Thyroid gland (tissue), 4 donors: ENCODE results near the gene L1CAM. TPM values are rescaled to one million over a fixed set of nuclear protein-coding genes. Genes with fewer than 3 reads are reported as not detected.

ENCODE experiments used
- DNase-seq, 2 donors: peaks; one replicate each; pipeline ENCODE4 v3.0.0-alpha.2; 2019
- H3K27ac ChIP-seq, 3 donors: fragments of 200-600 bp; sonication (generic); 1 replicate in 2 of 3; 2 replicates in 1 of 3; pipeline ENCODE4 v1.5.1; 2016 to 2019; ENCODE audit warnings: mild to moderate bottlenecking in 1 of 3, moderate library complexity in 1 of 3
- H3K27me3 ChIP-seq: fragments of 200-600 bp; sonication (generic); one replicate; pipeline ENCODE4 v1.5.1; 2019
- H3K36me3 ChIP-seq, 2 donors: fragments of 200-600 bp; sonication (generic); one replicate each; pipeline ENCODE4 v1.5.1; 2016 to 2019
- H3K4me1 ChIP-seq, 2 donors: fragments of 200-600 bp; sonication (generic); one replicate each; pipeline ENCODE4 v1.5.1; 2017 to 2019
- H3K4me3 ChIP-seq, 3 donors: fragments of 200-600 bp; sonication (generic); replicated peaks in 1 of 3; 1 replicate in 2 of 3; 2 replicates in 1 of 3; pipeline ENCODE4 v1.5.1; 2016; ENCODE audit warnings: mild to moderate bottlenecking in 1 of 3
- H3K9me3 ChIP-seq: fragments of 200-600 bp; sonication (generic); one replicate; pipeline ENCODE4 v1.5.1; 2017
- CTCF ChIP-seq, 6 experiments: fragments of 200-600 bp in 3 of 6; fragments of 450-650 bp in 3 of 6; sonication (generic) in 3 of 6; IDR thresholded peaks; one replicate each; pipeline ENCODE4 v1.5.1; 2016 to 2019; ENCODE audit warnings: antibody characterized with exemption in 6 of 6, mild to moderate bottlenecking in 2 of 6, inconsistent platforms in 1 of 6, moderate library complexity in 1 of 6
- POLR2A ChIP-seq, 2 donors: fragments of 450-650 bp; IDR thresholded peaks; one replicate each; pipeline ENCODE4 v1.6.1; 2017; ENCODE audit warnings: antibody characterized with exemption in 2 of 2, mild to moderate bottlenecking in 2 of 2, moderate library complexity in 1 of 2
- WGBS, 2 donors: methylation state at CpG; one replicate each; pipeline ENCODE4 v1.1.5; 2017; 5-methylcytosine and 5-hydroxymethylcytosine counted together
- intact Hi-C: fragments of 100-400 bp; cut with DNase I; formaldehyde crosslinking; loops from one replicate; pipeline ENCODE4 v1.15.1; 2023
- total RNA-seq, 4 donors: library from RNA; depleted of rRNA; stranded (reverse); fragments of >200 nt; gene quantifications; one replicate each; pipeline ENCODE4 v1.2.3, GENCODE V29; 2016

L1CAM gene
- total RNA-seq, 4 donors from 2014 or later: 0.45 to 2.2 (median 0.75) TPM

GRCh38 chrX:153816831-153817690, 68.9 kb downstream of the L1CAM start:
- H3K27ac ChIP-seq: no peak overlapping the region
- TF ChIP-seq CTCF (IDR thresholded peaks at IDR 0.05) (no peak), POLR2A (IDR thresholded peaks at IDR 0.05) (no peak)
- DNase-seq: no peak
- no peaks in the 10 kb centered on the region for H3K9me3 ChIP-seq
- no peaks in the 10 kb centered on the region for H3K4me1 ChIP-seq
- H3K36me3 ChIP-seq: no peaks in the 10 kb centered on the region
- intact Hi-C loops: no loop called here
- 43 to 49% methylated on average over 20 to 25 of the region's 25 CpGs for WGBS, 2 donors
- no peak overlapping the region for H3K4me3 ChIP-seq
- no peaks in the 10 kb centered on the region for H3K27me3 ChIP-seq

DNA sequence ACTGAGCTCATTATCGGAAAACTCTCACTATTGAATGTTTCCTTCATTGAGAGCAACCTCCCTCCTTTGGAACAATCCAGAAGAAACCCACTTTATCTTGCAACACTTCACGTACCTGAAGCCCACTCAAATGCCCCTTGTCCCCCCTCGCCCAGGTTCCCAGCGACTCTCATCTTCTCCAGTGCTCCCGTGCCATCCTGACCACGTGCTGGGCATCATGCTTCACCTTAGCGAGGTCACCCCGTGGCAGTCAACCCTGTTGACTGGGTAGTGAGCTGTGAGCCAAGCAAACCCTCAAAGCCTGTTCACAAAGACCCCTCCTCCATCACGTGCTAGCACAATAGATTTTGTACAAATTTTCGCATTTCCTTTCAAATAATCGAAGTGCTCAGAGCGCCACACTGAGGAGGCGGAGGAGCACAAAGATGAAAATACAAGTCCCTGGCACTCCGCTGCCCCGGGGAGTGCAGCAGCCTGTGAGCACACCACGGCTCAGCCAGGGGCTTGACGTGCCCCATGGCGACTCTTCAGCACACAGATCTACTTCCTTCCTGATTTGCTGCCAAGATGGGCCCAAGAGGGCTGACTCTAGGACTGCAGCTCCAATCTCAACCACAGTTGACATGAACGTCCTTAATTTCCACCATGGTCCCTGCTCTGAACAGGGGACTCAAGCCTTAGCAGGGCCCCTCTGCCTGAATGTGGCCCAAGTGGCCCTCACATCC, 71.2 kb downstream of the L1CAM start:
- Histone ChIP-seq H3K9me3 (no peaks in the 10 kb centered on the region), H3K4me1 (no peaks in the 10 kb centered on the region), H3K27ac (no peak overlapping the region), H3K36me3 (no peaks in the 10 kb centered on the region), H3K27me3 (no peaks in the 10 kb centered on the region), H3K4me3 (no peak overlapping the region)
- no peak for DNase-seq
- no peak for TF ChIP-seq CTCF (IDR thresholded peaks at IDR 0.05)
- no peak for TF ChIP-seq POLR2A (IDR thresholded peaks at IDR 0.05)
- 56 to 61% methylated on average over 9 to 19 of the region's 19 CpGs for WGBS, 2 donors
- intact Hi-C loops: no loop called here

- no peak for DNase-seq
- Histone ChIP-seq H3K27ac (no peak overlapping the region), H3K4me1 (no peaks in the 10 kb centered on the region), H3K4me3 (no peak overlapping the region), H3K27me3 (no peaks in the 10 kb centered on the region), H3K9me3 (no peaks in the 10 kb centered on the region), H3K36me3 (no peaks in the 10 kb centered on the region)
- intact Hi-C loops: no loop called here
- TF ChIP-seq CTCF (IDR thresholded peaks at IDR 0.05) (no peak), POLR2A (IDR thresholded peaks at IDR 0.05) (no peak)
- WGBS, 2 donors: 93 to 98% methylated on average over 5 of the region's 5 CpGs
These were observed 72.8 kb downstream of the L1CAM start for GRCh38 chrX:153813161-153813560.

DNA sequence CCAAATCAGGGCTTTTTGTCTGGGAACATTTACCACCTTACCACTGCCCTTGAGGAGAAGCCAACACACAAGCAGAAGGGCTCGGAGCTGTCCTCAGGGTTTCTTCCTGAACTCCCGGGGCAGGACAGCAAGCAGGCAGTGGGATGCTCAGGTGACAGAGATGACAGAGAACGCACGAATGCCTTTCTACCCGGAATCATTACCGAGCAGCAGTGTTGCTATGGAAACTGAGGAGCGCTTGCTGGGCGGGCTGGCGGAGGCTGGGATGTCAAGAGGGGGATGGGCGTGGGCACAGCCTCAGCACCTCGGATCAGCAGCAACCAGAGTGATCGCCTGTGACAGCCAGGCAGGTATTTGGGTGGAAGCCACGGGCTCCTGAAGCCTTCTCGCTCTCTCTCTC, 73.8 kb downstream of the L1CAM start:
- no peak for TF ChIP-seq CTCF (IDR thresholded peaks at IDR 0.05)
- no peak for TF ChIP-seq POLR2A (IDR thresholded peaks at IDR 0.05)
- DNase-seq: no peak
- 38% methylated on average over 10 of the region's 14 CpGs; no CpG with 5 or more reads in 1 of the 2 donors for WGBS, 2 donors
- Histone ChIP-seq H3K27me3 (no peaks in the 10 kb centered on the region), H3K4me1 (no peaks in the 10 kb centered on the region), H3K27ac (no peak overlapping the region), H3K9me3 (no peaks in the 10 kb centered on the region), H3K4me3 (no peak overlapping the region), H3K36me3 (no peaks in the 10 kb centered on the region)
- intact Hi-C loops: no loop called here

Other genes starting within 250 kb of the L1CAM start
- gene DUSP9, start 239.0 kb downstream of the L1CAM start, total RNA-seq: not detected
- gene PNCK, start 212.4 kb downstream of the L1CAM start, total RNA-seq: under 1 TPM in 1 of 4 donors, not detected in 3; 0.83 TPM
- gene SLC6A8, start 198.2 kb downstream of the L1CAM start, total RNA-seq: 1 to 10 TPM; 4.0 to 8.0 (median 6.1) TPM
- 100 to 1,000 TPM; 170 to 228 (median 185) TPM for gene BCAP31, start 161.8 kb downstream of the L1CAM start, total RNA-seq
- 10 to 100 TPM in 1 of 4 donors, 1 to 10 TPM in 3; 7.0 to 11.8 (median 8.9) TPM for gene ABCD1, start 161.3 kb downstream of the L1CAM start, total RNA-seq
- gene PLXNB3, start 121.9 kb downstream of the L1CAM start, total RNA-seq: 1 to 10 TPM in 3 of 4 donors, under 1 TPM in 1; 0.67 to 2.0 (median 1.1) TPM
- under 1 TPM in 1 of 4 donors, not detected in 3; 0.22 TPM for gene SRPK3, start 105.1 kb downstream of the L1CAM start, total RNA-seq
- gene IDH3G, start 91.8 kb downstream of the L1CAM start, total RNA-seq: 100 to 1,000 TPM in 3 of 4 donors, 10 to 100 TPM in 1; 77.7 to 148 (median 115) TPM
- 100 to 1,000 TPM; 177 to 359 (median 279) TPM for gene SSR4, start 91.5 kb downstream of the L1CAM start, total RNA-seq
- 1 to 10 TPM; 3.2 to 7.0 (median 4.5) TPM for gene PDZD4, start 55.6 kb downstream of the L1CAM start, total RNA-seq
- 1 to 10 TPM in 3 of 4 donors, not detected in 1; 1.1 to 2.8 (median 2.6) TPM for gene AVPR2, start 18.5 kb upstream of the L1CAM start, total RNA-seq
- 10 to 100 TPM in 2 of 4 donors, 1 to 10 TPM in 2; 6.5 to 37.0 (median 12.2) TPM for gene ARHGAP4, start 40.1 kb upstream of the L1CAM start, total RNA-seq
- gene NAA10, start 48.9 kb upstream of the L1CAM start, total RNA-seq: 10 to 100 TPM; 58.7 to 89.3 (median 69.7) TPM
- 10 to 100 TPM in 1 of 4 donors, 1 to 10 TPM in 3; 3.6 to 16.5 (median 4.4) TPM for gene RENBP, start 58.5 kb upstream of the L1CAM start, total RNA-seq
- 100 to 1,000 TPM in 1 of 4 donors, 10 to 100 TPM in 3; 23.5 to 119 (median 52.3) TPM for gene HCFC1, start 85.6 kb upstream of the L1CAM start, total RNA-seq
- 10 to 100 TPM in 1 of 4 donors, 1 to 10 TPM in 3; 3.8 to 10.7 (median 8.7) TPM for gene TMEM187, start 86.6 kb upstream of the L1CAM start, total RNA-seq
- 10 to 100 TPM; 36.4 to 53.1 (median 42.8) TPM for gene IRAK1, start 133.7 kb upstream of the L1CAM start, total RNA-seq
- 10 to 100 TPM; 47.7 to 93.3 (median 61.1) TPM for gene MECP2, start 211.5 kb upstream of the L1CAM start, total RNA-seq